T-helper 2 cell (primary cell): Measurements from ENCODE around the gene SLX4IP.
"Not testable (repeated sequence)": the region's sequence is repeated elsewhere in the genome, so short reads cannot be mapped to it uniquely, and the experiment has no call there.

Experiments
- DNase-seq, 5 experiments: peaks; one replicate each; pipeline versions ENCODE4 v3.0.0 to v3.0.0-alpha.2; 2012 to 2022

SLX4IP gene

GRCh38 chr20:10611357-10611756, 176.3 kb downstream of the SLX4IP start:
- DNase-seq, result no peak

GRCh38 chr20:10613426-10613825, 178.3 kb downstream of the SLX4IP start:
- DNase-seq, result not testable (repeated sequence)

- no peak for DNase-seq
Observed at GRCh38 chr20:10613911-10614310, 178.8 kb downstream of the SLX4IP start.

GRCh38 chr20:10616212-10616611, 181.1 kb downstream of the SLX4IP start:
- DNase-seq, result no peak

- not testable (repeated sequence) for DNase-seq
Observed at GRCh38 chr20:10617549-10618133, 182.5 kb downstream of the SLX4IP start.

- DNase-seq, result no peak
Observed at GRCh38 chr20:10618611-10619245, 183.6 kb downstream of the SLX4IP start.

- DNase-seq, result no peak
Observed at GRCh38 chr20:10619427-10619826, 184.3 kb downstream of the SLX4IP start.

GRCh38 chr20:10621149-10621548, 186.0 kb downstream of the SLX4IP start:
- DNase-seq, result no peak

- no peak for DNase-seq
Observed at GRCh38 chr20:10622657-10623418, 187.7 kb downstream of the SLX4IP start.

- no peak for DNase-seq
Observed at GRCh38 chr20:10625641-10626040, 190.5 kb downstream of the SLX4IP start.

GRCh38 chr20:10626896-10627295, 191.8 kb downstream of the SLX4IP start:
- no peak for DNase-seq

- DNase-seq, result no peak
Observed at GRCh38 chr20:10629946-10630650, 195.0 kb downstream of the SLX4IP start.

GRCh38 chr20:10631126-10631525, 196.0 kb downstream of the SLX4IP start:
- no peak for DNase-seq

- no peak for DNase-seq
Observed at GRCh38 chr20:10632721-10633509, 197.8 kb downstream of the SLX4IP start.

- DNase-seq, result no peak
Observed at GRCh38 chr20:10633718-10634117, 198.6 kb downstream of the SLX4IP start.

GRCh38 chr20:10634211-10634610, 199.1 kb downstream of the SLX4IP start:
- no peak for DNase-seq

- DNase-seq, result no peak
Observed at GRCh38 chr20:10634683-10635411, 199.7 kb downstream of the SLX4IP start.

- no peak for DNase-seq
Observed at GRCh38 chr20:10635476-10636208, 200.5 kb downstream of the SLX4IP start.

- no peak for DNase-seq
Observed at GRCh38 chr20:10636326-10636818, 201.3 kb downstream of the SLX4IP start.

- DNase-seq, result no peak
Observed at GRCh38 chr20:10637031-10637559, 202.0 kb downstream of the SLX4IP start.

GRCh38 chr20:10637563-10637962, 202.5 kb downstream of the SLX4IP start:
- DNase-seq, result no peak
